Epidermal melanocyte (primary cell): Measurements from ENCODE around the gene KCTD13.
"Not testable (repeated sequence)": the region's sequence is repeated elsewhere in the genome, so short reads cannot be mapped to it uniquely, and the experiment has no call there.

Experiments
- DNase-seq: peaks from one replicate; pipeline ENCODE4 v3.0.0; 2011; ENCODE audit warnings: low spot score; ENCODE audit not compliant: insufficient read length

Gene KCTD13

DNA sequence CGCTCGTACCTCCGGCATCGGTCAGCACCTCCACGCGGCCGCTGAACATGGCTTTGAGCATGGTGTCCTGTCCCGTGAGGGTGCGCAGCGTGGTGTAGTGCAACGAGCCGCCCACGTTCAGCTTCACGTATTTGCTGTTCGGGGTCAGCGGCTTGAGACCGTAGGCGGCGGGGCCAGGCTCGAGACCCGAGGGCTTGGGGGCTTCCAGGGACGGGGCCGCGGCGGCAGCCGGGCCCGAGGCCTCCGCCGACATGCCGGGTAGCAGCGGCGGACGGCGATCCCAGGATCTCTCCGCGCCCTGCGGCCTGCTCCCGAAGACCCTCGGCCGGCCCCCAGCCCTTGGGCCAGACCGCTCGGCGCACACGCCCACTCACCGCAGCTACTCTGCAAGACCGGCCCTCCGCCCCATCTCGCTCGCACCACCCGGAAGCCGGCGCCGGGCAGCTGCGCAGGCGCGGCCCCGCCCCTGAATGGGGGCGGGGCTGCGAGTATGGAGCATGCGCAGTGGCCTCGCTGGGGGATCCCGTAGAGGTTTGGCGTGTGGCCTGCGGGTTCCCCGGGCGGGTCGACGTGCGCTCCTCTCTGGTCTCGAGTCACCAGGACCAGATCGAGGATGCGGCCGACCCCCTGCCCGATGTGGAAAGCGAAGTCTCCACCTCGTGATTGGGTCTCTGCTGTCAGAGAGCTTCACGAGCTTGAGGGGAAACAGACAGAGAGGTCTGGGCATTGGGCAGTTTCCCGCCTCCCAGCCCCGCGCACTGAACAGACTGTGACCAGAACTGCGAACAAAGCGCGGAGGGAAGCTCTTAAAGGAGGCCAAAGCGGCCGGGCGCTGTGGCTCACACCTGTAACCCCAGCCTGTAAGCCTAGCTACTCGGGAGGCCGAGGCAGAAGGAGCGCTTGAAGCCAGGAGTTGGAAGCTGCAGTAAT is at the start of gene KCTD13:
Gene KCTD13, minus strand, starts transcription at position 446 of the 930 bp plus-strand sequence. Its CDS starts 193 bp downstream, at position 253.
- DNase-seq = peak; percentile 94

DNA sequence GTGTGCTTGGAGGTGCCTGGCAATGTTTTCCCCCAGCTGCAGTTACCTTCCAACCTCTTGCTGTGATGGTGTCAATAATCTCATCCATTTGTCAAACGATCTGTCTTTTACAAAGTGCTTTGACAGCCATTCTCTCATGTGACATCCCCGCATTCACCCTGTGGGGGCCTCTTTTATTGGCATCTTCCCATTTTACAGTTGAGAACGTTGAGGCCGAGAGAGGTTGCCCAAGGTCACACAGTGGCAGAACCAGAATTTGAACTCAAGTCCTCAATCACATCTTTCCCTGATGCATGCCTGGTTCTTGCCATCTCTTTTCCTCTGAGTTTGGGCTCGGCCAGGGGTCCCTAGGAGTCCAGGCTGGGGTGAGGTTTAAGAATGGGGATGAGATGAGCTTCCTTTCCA is 49.1 kb upstream of the KCTD13 start:
- no peak for DNase-seq

GRCh38 chr16:29974291-29975133 is 48.5 kb upstream of the KCTD13 start:
- no peak for DNase-seq

GRCh38 chr16:29973384-29974246 is 47.6 kb upstream of the KCTD13 start, which contains the start of gene TAOK2:
Gene TAOK2 (plus strand): TSS chr16:29973868. CDS start chr16:29977773, 3,905 bp downstream.
- DNase-seq = peak; percentile 99

GRCh38 chr16:29972992-29973383 is 47.0 kb upstream of the KCTD13 start:
- DNase-seq = no peak

GRCh38 chr16:29972500-29972899 is 46.5 kb upstream of the KCTD13 start:
- no peak for DNase-seq

DNA sequence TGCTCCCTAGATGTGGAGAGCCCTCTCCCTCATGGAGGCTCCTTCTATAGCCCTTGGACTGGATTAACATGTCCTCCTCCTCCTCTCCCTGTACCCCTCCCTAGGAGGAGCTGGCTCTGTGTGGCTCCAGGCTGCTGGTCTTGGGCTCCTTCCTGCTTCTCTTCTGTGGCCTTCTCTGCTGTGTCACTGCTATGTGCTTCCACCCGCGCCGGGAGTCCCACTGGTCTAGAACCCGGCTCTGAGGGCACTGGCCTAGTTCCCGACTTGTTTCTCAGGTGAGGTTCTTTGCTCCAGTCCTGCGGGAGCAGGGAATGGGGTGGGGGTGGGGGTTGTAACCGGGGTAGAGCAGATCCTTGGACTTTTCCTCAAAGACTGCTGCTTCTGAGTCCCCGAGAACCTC is 45.3 kb upstream of the KCTD13 start:
- DNase-seq = no peak

GRCh38 chr16:29968205-29968604 is 42.2 kb upstream of the KCTD13 start:
- DNase-seq = no peak

DNA sequence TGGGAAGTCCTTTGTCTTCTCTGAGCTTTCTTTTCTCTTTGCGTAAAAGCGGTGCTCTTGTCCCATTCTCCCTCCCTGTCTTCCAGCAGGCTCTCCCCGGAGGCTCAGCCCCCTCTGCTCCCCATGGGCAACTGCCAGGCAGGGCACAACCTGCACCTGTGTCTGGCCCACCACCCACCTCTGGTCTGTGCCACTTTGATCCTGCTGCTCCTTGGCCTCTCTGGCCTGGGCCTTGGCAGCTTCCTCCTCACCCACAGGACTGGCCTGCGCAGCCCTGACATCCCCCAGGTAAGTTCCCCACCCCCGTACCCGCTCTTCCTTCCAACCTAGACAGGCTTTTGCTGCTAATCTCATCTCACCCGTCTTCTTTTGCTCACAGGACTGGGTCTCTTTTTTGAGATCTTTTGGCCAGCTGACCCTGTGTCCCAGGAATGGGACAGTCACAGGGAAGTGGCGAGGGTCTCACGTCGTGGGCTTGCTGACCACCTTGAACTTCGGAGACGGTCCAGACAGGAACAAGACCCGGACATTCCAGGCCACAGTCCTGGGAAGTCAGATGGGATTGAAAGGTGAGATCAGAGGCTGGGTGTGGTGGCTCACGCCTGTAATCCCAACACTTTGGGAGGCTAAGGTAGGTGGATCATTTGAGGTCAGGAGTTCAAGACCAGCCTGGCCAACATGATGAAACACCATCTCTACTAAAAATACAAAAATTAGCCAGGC is 37.2 kb upstream of the KCTD13 start:
- no peak for DNase-seq

GRCh38 chr16:29962344-29962994 is 36.4 kb upstream of the KCTD13 start:
- no peak for DNase-seq

DNA sequence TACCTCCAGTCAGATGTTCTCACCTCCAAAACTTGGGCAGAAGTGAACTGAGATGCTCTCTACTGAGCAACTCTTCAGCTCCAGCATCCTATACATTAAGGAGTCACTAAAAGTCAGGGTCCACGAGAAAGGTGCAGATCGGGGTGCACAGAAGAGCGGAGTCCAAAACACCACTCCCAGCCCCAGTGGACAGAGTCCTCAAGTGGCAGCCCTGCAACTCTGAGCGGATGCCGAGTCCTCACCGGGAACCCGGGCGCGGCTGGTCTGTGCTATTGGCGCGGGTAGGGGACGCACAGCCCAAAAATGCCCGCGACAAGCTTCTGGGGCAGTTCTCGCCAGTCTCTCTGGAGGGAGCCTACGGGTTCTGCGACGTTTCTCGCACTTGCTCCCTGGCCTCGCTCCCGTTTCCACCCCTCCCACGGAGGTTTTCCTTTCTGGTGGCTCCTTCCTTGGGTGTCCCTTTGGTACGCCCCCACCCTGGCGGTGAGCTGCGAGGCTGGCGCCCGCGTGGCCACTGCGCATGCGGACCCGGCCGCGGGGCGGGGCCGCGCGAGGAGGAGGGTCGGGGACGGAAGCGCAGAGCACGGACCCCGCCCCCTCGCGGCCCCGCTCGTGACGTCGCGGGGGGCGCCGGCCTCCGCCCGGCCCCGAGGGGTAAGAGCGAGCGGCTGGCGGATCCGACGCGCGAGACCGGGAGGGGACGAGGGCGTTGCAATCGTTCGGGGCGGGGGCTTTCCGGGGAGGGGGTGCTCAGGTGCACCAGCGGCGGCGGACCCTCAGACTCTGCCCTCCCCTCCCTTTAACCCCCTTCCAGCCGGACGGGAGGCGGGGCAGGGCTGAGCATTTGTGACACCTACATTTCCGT is 35.7 kb upstream of the KCTD13 start, which contains the start of gene TMEM219:
Gene TMEM219, plus strand, starts transcription at position 601 of the 865 bp plus-strand sequence. CDS start 1,065 bp downstream, outside the sequence.
- peak; percentile 90 for DNase-seq

DNA sequence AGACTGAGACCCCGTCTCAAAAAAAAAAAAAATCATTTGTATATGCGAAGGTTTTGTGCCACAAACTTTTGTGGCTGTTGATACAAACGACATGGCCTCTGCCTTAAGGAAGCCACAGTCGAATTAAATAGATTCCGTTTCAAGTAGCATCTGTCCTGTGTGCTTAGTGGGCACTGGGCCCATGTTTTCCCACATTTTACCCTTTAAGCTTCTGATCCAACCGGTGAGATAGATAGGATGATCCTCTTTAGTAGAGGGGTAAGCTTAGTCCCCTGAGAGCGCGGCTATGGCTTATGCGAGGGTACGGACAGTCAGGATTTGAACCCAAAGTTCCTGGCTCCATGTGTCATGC is 35.1 kb upstream of the KCTD13 start:
- DNase-seq = no peak

DNA sequence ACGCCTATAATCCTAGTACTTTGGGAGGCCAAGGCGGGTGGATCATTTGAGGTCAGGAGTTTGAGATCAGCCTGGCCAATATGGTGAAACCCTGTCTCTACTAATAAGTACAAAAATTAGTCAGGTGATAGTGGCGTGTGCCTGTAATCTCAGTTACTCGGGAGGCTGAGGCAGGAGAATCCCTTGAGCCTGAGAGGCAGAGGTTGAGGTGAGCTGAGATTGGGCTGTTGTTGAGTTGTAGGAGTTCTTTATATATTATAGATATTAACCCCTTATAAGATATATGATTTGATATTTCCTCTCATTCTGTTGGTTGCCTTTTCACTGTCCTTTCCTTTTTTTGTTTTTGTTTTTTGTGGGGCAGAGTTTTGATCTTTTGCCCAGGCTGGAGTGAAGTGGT is 33.8 kb upstream of the KCTD13 start:
- DNase-seq = not testable (repeated sequence)

GRCh38 chr16:29959293-29959692 is 33.3 kb upstream of the KCTD13 start:
- no peak for DNase-seq

GRCh38 chr16:29958756-29959155 is 32.7 kb upstream of the KCTD13 start:
- DNase-seq = no peak

GRCh38 chr16:29951625-29952365 is 25.8 kb upstream of the KCTD13 start:
- DNase-seq = no peak

- DNase-seq = no peak
Measured at GRCh38 chr16:29950806-29951461, 24.9 kb upstream of the KCTD13 start.

GRCh38 chr16:29947897-29948296 is 21.9 kb upstream of the KCTD13 start:
- no peak for DNase-seq
